Suprapubic skin (tissue), 4 donors: ENCODE data around the gene PPM1F. TPM values are rescaled to one million over a fixed set of nuclear protein-coding genes. Genes with fewer than 3 reads are reported as not detected.

Experiments
- DNase-seq, 2 donors: peaks; one replicate each; pipeline ENCODE4 v3.0.0-alpha.2; 2019; ENCODE audit warnings: low spot score in 2 of 2
- H3K27ac ChIP-seq: fragments of 200-600 bp; sonication (generic); one replicate; pipeline ENCODE4 v1.5.1; 2019
- H3K27me3 ChIP-seq: fragments of 200-600 bp; sonication (generic); one replicate; pipeline ENCODE4 v1.5.1; 2019
- H3K36me3 ChIP-seq: fragments of 200-600 bp; sonication (generic); one replicate; pipeline ENCODE4 v1.5.1; 2019
- H3K4me1 ChIP-seq: fragments of 200-600 bp; sonication (generic); one replicate; pipeline ENCODE4 v1.5.1; 2019
- H3K4me3 ChIP-seq: fragments of 200-600 bp; sonication (generic); one replicate; pipeline ENCODE4 v1.5.1; 2019; ENCODE audit warnings: mild to moderate bottlenecking
- H3K9me3 ChIP-seq: fragments of 200-600 bp; sonication (generic); one replicate; pipeline ENCODE4 v1.5.1; 2019
- CTCF ChIP-seq, 2 donors: fragments of 200-600 bp in 1 of 2; fragments of 450-650 bp in 1 of 2; sonication (generic) in 1 of 2; IDR thresholded peaks; one replicate each; pipeline ENCODE4 v1.5.1; 2016 to 2019; ENCODE audit warnings: antibody characterized with exemption in 2 of 2, mild to moderate bottlenecking in 1 of 2, moderate library complexity in 1 of 2
- EP300 ChIP-seq: sonication (generic); formaldehyde crosslinking; IDR thresholded peaks from one replicate; pipeline ENCODE4 v1.6.1; 2017; ENCODE audit warnings: antibody characterized with exemption
- POLR2A ChIP-seq, 2 donors: fragments of 450-650 bp; IDR thresholded peaks; one replicate each; pipeline ENCODE4 v1.6.1; 2017; ENCODE audit warnings: antibody characterized with exemption in 2 of 2, mild to moderate bottlenecking in 2 of 2, moderate library complexity in 2 of 2
- POLR2AphosphoS5 ChIP-seq, 3 donors: sonication (generic); formaldehyde crosslinking; IDR thresholded peaks; one replicate each; pipeline ENCODE4 v1.6.1; 2017; ENCODE audit warnings: antibody characterized with exemption in 3 of 3
- WGBS: methylation state at CpG from one replicate; pipeline ENCODE4 v1.1.5; 2018; 5-methylcytosine and 5-hydroxymethylcytosine counted together
- total RNA-seq, 4 donors: library from RNA; depleted of rRNA; stranded (reverse); fragments of >200 nt; gene quantifications; one replicate each; pipeline ENCODE4 v1.1.0, GENCODE V29; 2016

PPM1F gene
- 10 to 100 TPM; 21.9 to 40.7 (median 29.9) TPM for total RNA-seq

- Histone ChIP-seq H3K4me3 (peak within 1 kb of the TSS; percentile 72), H3K27ac (peak within 1 kb of the TSS; percentile 71), H3K36me3 (peaks cover 1% of the 10 kb centered on the region), H3K4me1 (peaks cover 43% of the 10 kb centered on the region), H3K9me3 (no peaks in the 10 kb centered on the region), H3K27me3 (no peaks in the 10 kb centered on the region)
- WGBS: 19% methylated on average over 35 of the region's 58 CpGs
- DNase-seq: peak; percentile 88 to 92
- peak; percentile 90 to 97 for TF ChIP-seq CTCF (IDR thresholded peaks at IDR 0.05)
- no peak for TF ChIP-seq POLR2A (IDR thresholded peaks at IDR 0.05)
These were observed at the start of gene PPM1F for GRCh38 chr22:21952586-21953571. TSS of gene PPM1F (minus strand) at chr22:21952848. CDS start at chr22:21946048, 6,800 bp downstream.

GRCh38 chr22:22001664-22002525 is 49.2 kb upstream of the PPM1F start:
- H3K27ac ChIP-seq: no peak overlapping the region
- no peaks in the 10 kb centered on the region for H3K36me3 ChIP-seq
- no peaks in the 10 kb centered on the region for H3K4me1 ChIP-seq
- TF ChIP-seq POLR2A (IDR thresholded peaks at IDR 0.05) (no peak), CTCF (IDR thresholded peaks at IDR 0.05) (no peak), POLR2AphosphoS5 (IDR thresholded peaks at IDR 0.05) (no peak), EP300 (no peak)
- DNase-seq: no peak
- no peak overlapping the region for H3K4me3 ChIP-seq
- H3K27me3 ChIP-seq: no peaks in the 10 kb centered on the region
- no peaks in the 10 kb centered on the region for H3K9me3 ChIP-seq
- 94% methylated on average over 2 of the region's 2 CpGs for WGBS

- TF ChIP-seq POLR2AphosphoS5 (IDR thresholded peaks at IDR 0.05) (no peak), EP300 (no peak)
- WGBS: 86% methylated on average over 7 of the region's 7 CpGs
- no peak overlapping the region for H3K4me3 ChIP-seq
- no peaks in the 10 kb centered on the region for H3K36me3 ChIP-seq
- DNase-seq: no peak
- no peaks in the 10 kb centered on the region for H3K4me1 ChIP-seq
- no peaks in the 10 kb centered on the region for H3K27me3 ChIP-seq
- H3K27ac ChIP-seq: no peak overlapping the region
- no peaks in the 10 kb centered on the region for H3K9me3 ChIP-seq
These were observed 46.1 kb upstream of the PPM1F start for GRCh38 chr22:21998595-21999247.

GRCh38 chr22:21996175-21996720 is 43.6 kb upstream of the PPM1F start:
- Histone ChIP-seq H3K27me3 (no peaks in the 10 kb centered on the region), H3K9me3 (no peaks in the 10 kb centered on the region), H3K27ac (no peak overlapping the region), H3K36me3 (no peaks in the 10 kb centered on the region), H3K4me3 (no peak overlapping the region), H3K4me1 (no peaks in the 10 kb centered on the region)
- no peak for TF ChIP-seq CTCF (IDR thresholded peaks at IDR 0.05)
- no peak for TF ChIP-seq POLR2A (IDR thresholded peaks at IDR 0.05)
- TF ChIP-seq EP300: no peak
- no peak for TF ChIP-seq POLR2AphosphoS5 (IDR thresholded peaks at IDR 0.05)
- DNase-seq: no peak
- WGBS: 75% methylated on average over 5 of the region's 5 CpGs

- H3K27me3 ChIP-seq: no peaks in the 10 kb centered on the region
- no peaks in the 10 kb centered on the region for H3K4me1 ChIP-seq
- H3K9me3 ChIP-seq: no peaks in the 10 kb centered on the region
- no peak overlapping the region for H3K4me3 ChIP-seq
- WGBS: 86% methylated on average over 3 of the region's 3 CpGs
- DNase-seq: no peak
- no peak overlapping the region for H3K27ac ChIP-seq
- no peaks in the 10 kb centered on the region for H3K36me3 ChIP-seq
- TF ChIP-seq CTCF (IDR thresholded peaks at IDR 0.05) (no peak), POLR2AphosphoS5 (IDR thresholded peaks at IDR 0.05) (no peak)
These were observed 43.0 kb upstream of the PPM1F start for GRCh38 chr22:21995660-21996059.
